ENCODE data around the gene LDLRAD3.

The LDLRAD3 gene

DNA sequence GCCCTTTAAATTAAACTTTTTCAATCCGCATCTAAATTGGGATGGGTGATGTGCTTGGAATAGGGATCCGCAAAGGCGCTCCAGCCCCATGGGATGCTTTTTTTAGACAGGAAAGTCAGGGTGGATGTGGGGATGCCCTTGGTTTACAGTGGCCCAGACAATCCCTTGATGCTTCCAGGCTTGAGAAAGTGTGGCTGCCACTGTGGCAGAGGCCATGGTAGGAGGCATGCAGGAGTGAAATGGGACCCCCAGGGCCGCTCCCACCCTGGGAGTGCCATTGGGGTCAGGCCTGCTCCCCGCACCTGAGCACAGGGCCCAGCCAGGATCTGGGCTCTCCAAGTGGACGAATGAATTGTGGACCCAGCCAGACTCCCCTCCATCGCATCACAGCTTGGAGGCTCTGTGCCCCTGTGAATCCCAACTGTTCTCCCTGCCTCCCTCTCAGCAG, 269.6 kb downstream of the LDLRAD3 start:
- DNase-seq (ENCODE audit: low read depth), result no peak

DNA sequence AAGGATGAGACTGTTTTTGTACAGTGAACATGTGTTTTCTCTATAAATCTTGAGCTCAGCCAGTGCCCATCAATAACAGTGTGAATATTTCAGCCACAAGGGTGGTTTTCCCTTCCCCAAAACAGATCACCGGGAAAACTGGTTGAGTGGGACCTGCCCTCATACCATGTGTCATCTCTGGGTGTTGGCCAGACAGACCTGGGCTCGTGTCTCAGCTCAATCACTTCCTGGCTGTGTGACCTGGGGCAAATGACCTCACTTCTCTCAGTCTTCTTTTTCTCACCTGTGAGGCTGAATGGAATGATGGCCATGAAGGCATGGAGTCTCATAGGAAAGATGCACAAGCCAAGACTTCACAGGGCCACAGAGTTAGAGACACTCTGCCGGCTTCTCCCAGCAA, 270.6 kb downstream of the LDLRAD3 start:
- DNase-seq (ENCODE audit: low read depth), result no peak

DNA sequence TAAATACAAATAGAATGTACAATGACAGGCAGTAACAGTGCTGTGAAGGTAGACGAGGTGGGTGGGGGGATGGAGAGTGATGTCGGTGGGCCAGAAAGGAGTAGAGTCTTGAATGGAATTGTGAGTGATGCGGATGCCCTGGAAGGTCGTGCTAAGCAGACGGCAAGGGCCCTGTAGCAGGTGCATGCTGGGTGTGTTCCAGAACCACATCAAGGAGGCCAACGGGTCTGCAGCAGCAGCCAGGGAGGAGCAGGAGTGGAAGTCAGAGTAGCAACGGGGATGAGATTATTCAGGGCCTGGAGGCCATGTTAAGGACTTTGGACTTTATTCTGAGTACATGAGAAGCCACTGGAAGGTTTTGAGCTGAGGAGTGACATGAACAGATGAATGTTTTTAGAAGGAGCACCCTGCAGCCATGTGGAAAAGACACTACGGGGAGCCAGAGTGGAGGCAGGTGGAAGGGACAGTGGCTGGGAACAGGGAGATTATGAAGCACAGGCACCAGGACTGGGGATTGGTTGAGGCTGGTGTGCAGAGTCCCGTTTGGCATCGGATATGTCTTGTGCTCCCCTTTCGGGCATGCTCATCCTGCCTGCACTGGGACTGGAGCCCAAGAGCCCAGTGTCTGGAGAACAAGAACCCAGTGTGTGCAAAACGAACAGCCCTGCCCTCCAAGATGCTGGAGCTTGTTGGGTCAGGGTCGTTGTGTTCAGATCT, 271.3 kb downstream of the LDLRAD3 start:
- DNase-seq (ENCODE audit: low read depth), result no peak

DNA sequence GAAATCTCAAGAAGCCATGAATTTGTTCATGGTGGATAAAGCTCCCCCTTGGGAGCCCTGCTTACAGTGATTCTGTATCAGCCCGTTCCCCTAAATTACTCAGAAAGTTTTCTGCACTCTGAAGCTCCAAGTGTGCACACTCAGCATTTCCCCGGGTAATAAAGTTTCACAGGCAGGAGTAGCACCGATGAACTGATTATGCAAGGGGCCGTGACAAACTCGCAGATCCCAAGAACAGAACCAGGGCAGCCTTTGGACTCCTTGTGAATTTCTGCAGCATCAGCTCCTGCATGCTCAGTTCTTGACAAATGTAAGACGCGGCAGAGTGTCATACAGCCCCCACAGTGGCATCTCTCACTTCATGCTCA, 271.8 kb downstream of the LDLRAD3 start:
- DNase-seq (ENCODE audit: low read depth), result no peak

DNA sequence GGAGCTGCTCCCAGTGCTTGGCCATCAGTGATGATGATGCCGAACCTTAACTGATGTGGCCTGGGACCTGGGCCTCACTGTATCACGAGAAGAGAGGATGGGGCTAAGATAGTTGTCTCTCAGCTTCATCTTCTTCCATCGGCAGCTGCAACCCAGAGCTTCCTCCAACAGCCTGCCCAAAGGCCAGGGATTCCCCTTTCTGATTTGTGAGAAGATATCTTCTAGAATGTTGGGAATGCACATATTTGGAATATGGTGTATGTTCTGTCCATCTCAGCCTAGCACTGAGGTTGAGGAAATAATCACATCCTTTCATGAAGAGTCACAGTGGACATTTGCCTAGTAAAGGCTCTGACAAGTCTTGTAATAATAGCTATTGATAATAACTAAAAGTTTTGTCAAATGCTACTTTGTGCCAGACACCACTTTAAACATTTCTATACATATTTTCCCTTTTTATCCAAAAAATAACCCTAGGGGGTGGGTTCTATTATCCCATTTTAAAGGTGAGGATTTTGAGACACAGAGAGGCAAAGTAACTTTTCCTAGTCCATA, 272.3 kb downstream of the LDLRAD3 start:
- DNase-seq (ENCODE audit: low read depth), result peak; percentile 26

DNA sequence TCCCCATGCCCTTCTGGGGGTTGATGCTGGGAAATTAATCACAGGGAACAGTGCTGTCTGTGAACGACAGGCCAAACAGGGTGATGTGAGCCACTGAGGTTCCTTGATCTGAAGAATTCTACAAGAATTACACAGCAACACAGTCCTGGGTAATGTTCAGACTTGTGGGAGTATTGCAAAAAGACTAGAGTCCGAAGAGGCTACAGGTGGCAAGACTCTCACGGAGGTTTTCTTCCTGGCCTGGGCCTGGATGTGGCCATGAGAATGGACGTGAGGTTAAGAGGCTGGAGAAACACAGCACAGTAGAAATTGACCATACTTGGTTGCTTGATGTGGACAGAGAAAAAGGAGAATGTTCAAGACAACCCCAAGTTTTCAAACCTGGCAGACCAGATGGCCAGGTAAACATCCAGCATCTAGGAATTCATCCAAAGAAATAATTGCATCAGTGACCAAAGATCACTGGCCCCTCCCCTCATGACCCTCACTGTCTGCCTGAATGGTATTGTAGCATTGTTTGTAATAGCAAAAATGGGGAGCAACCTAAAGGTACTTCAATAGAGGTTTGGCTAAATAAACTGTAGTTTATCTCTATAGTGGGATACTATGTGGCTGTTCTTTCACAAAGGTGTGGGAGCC, 274.5 kb downstream of the LDLRAD3 start:
- DNase-seq (ENCODE audit: low read depth), result no peak

DNA sequence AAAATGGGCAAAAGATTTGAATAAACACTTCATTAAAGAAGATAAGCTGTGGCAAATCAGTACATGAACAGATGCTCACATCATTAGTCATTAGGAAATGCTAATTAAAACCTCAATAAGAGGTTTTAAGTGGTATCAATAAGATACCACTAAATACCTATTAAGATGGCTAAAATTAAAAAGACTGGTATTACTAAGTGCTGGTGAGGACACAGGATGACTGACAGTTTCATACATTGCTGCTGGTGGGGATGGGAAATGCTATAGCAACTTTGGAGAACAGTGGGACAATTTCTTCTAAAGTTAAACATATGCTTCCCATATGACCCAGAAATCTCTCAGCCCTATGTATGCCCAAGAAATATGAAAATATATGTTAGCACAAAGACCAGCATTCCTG, 276.1 kb downstream of the LDLRAD3 start:
- DNase-seq (ENCODE audit: low read depth), result no peak

DNA sequence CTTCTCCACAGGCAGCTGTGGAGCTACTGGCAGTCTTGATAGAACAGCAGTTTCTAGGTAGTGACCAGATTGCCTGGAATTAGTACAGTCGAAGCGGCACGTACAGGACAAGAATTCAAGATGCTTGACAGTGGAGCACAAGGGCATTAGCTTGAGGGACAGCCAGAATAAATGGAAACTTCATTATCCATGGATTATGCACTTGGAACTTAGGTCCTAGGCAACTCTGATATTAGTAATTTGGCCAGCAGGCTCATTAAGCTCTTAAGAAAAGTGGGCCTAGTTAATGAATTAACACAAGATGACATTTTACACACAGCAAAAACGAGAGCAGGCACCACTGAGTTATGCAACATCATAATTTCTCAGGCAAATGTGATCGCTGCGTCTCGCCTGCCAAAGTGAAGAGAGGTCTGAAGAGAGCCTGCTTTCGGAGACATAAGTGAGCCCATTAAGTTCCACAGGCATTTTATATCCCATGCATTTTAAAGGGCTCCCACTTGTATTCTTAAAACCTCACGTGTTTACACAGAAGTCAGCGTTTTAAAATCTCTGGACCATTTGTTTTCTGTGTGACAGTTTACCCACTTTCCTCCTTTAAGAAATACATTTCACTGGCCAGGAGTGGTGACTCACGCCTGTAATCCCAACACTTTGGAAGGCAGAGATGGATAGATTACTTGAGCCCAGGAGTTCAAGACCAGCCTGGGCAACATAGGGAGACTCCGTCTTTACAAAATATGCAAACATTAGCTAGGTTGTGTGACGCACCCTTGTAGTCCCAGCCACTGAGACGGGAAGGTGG, 279.2 kb downstream of the LDLRAD3 start:
- no peak for DNase-seq (ENCODE audit: low read depth)

DNA sequence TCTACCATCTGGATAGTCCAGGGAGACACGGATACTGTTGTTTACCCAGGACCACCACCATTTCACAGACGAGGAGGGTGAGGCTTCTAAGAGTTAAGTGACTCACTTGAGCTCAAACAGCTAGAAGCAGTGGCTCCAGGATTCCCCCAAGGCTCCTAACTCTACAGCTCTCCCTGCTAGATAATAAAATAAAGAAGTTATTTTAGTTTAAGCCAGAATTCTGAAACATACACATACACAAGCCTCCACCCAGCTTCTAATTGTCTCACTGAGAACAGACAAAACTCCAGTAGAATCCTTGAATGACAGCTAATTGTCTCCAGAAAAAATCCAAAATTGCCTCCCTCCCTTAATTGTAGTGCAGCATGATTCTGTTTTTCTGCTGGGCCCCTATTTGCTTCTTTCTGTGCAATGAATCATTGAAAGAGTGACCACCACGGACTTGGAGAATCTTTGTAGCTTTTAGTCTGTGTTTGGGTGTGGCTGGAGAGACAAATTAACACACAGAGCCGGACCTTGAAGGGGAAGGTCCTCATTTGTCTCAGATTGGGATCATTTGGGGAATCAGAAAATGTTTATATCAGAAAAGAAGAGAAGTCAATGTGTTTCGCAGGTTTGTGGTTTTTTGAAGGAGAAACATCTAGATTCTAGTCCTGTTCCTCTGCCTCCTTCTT, 280.5 kb downstream of the LDLRAD3 start:
- DNase-seq (ENCODE audit: low read depth), result no peak

DNA sequence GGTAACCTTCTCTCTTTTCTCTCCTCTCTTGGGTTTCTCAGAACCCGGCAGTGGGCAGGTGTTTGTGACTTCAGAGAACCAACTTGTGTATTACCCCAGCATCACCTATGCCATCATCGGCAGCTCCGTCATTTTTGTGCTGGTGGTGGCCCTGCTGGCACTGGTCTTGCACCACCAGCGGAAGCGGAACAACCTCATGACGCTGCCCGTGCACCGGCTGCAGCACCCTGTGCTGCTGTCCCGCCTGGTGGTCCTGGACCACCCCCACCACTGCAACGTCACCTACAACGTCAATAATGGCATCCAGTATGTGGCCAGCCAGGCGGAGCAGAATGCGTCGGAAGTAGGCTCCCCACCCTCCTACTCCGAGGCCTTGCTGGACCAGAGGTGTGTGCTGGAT, 283.2 kb downstream of the LDLRAD3 start:
- no peak for DNase-seq (ENCODE audit: low read depth)

DNA sequence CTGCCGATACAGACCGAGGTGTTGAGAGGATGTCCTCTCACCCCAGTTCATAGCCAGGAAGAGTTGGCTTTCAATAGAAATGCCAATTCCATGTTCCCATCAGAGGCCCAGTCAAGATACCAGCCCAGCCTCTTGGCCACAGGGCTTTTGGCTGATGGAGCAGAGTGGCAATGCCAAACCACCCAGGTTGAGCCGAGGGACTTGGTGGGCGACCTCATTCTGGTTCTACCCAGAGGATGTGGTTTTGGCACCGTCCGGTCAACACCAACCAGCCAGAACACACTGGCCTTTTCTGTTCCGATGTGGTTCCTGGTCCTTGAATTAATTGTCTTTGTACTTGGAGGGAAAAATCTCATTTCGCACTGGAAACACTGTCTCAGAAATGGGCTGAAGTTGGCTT, 284.8 kb downstream of the LDLRAD3 start:
- no peak for DNase-seq (ENCODE audit: low read depth)

DNA sequence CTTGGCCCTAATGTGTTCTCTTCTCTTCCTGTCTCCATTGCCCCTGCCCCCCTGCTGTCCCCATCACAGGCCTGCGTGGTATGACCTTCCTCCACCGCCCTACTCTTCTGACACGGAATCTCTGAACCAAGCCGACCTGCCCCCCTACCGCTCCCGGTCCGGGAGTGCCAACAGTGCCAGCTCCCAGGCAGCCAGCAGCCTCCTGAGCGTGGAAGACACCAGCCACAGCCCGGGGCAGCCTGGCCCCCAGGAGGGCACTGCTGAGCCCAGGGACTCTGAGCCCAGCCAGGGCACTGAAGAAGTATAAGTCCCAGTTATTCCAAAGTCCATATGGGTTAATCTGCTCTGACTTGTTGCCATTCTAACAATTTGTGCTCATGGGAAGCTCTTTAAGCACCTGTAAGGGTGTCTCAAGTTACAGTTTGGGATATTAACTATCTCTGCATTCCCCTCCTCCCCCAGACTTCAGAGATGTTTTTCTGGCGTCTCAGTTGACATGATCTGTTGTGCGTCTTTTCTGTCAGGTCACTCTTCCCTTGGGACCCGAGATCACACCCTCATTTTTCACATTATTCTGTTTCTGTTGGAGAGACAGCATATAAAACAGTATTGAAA, 285.3 kb downstream of the LDLRAD3 start:
- no peak for DNase-seq (ENCODE audit: low read depth)

DNA sequence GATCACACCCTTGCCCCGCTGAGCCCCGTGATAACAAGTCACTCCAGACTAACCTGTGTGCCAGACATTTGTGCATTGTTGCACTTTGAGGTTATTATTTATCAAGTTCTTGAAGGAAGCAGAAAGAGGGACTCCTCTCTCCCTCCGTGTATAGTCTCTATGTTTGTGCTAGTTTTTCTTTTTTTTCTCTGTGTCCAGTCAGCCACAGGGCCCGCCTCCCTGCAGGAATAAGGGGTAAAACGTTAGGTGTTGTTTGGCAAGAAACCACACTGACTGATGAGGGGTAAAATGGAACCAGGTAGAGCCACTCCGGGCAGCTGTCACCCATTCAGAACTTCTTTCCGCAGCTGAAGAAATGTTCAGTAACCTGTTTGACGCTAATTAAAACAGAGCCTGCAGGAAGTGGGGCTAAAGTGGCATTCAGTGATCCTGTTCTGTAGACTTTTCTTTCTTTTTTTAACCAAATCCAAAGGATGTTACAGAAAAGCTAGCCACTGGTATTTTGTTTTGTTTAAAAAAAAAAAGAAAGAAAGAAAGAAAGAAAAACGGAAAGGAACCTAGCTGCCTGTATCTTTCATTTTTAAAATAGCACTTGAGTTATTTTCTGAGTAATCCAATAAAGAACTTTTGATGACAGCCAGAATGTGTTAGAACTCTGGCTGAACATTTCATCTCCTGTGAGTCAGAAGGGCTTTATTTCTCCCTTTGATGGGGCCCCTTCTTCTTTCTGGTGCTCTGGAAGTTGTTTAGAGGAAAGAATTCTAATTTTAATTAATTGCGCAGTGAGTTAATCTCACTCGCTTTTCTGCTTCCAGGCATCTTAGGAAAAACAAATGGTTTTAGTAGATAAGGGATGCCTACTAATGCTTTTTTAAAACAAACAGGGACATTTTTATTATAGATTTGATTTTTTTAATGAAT, 287.2 kb downstream of the LDLRAD3 start:
- peak; percentile 77 for DNase-seq (ENCODE audit: low read depth)

DNA sequence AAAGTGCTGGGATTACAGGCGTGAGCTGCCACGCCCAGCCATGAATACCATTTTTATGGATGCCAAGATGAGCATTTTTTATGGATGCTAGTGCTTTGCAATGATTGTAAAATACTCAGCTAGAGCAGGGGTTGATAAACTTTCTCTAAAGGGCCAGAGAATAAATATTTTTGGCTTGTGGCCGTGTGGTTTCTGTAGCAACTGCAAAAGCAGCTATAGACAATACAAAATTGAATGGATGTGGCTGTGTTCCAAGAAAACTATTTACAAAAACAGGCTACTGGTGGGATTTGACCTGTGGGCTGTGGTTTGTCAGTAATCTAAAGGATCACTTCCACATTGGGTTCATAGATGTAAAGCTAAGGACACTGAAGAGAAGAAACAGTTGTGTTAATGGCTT, 289.3 kb downstream of the LDLRAD3 start:
- DNase-seq (ENCODE audit: low read depth), result peak; percentile 22

DNA sequence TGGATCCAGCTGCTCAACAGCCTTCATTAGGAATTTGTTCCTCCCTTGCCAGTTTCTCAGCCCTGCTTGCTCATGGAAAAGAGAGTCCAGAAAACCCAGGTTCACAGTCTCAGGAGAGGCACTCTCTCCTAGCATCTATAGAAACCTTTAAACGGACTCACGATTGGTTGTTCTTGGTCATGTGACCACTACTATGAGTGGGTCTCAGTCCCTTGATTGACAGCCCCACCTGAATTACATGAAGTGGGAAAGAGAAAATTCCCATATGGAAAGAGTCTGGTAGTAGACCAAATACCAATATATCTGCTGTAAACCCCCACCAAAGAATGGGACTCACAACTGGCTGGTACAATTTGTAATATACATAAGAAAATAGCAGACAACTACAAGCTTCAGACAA, 291.0 kb downstream of the LDLRAD3 start:
- DNase-seq (ENCODE audit: low read depth), result no peak

DNA sequence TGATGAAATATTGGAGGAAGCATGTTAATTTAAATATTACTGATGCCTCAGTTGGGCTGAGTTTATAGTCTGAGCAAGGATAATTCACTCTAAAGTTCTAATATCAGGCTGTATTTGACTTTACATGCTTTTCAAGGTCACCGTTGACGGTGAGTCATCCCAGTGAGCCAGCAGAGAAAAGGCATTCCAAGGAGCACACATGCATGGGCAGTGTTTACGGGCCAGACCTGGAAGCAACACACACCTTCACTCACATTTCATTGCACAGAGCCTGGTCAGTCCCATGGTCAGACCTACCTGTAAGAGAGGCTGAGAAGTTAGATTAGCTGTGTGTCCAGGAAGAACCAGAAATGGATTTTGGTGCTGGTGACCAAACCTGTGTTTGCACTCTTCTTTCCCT, 291.9 kb downstream of the LDLRAD3 start:
- peak; percentile 16 for DNase-seq (ENCODE audit: low read depth)

DNA sequence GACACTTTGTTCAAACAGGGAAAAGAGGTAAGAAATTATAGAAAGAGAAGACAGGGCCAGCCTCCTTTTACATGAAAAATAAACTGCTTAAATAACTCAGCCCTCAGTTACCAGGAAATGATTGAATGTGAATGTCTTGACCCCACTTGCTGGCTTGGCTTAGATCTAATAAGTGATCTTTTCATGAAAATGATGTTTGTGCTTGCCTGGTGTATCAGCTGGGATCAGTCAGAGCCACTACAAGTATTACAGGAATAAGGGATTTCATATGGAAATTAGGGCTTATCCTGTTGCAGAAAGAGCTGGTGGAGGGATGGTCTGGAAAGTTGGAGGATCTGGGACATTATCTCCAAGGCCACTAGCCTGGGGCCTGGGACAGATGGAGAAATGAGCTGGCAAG, 293.5 kb downstream of the LDLRAD3 start:
- DNase-seq (ENCODE audit: low read depth), result no peak

DNA sequence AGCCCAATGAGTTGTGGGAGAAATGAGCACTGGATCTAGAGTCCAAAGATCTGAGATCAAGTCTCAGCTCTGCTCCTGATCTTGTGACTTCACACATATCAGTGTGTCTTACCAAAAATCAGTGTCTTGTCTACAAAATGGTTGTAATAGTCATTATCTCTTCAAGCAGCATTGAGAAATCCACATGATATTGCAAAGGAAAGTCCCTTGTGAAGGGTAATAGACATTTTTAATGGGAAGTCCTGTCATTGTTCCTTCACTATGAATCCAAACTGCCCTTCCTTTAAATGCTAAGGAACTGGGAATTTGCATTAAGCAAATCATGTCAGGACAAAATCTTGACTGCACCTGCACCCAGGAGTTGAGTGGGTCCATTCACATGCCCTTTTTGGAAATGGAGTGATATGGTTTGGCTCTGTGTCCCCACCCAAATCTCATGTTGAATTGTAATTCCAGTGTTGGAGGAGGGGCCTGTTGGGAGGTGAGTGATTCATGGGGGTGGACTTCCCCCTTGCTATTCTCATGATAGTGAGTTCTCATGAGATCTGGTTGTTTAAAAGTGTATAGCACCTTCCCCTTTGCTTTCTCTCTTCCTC, 294.3 kb downstream of the LDLRAD3 start:
- DNase-seq (ENCODE audit: low read depth), result no peak

DNA sequence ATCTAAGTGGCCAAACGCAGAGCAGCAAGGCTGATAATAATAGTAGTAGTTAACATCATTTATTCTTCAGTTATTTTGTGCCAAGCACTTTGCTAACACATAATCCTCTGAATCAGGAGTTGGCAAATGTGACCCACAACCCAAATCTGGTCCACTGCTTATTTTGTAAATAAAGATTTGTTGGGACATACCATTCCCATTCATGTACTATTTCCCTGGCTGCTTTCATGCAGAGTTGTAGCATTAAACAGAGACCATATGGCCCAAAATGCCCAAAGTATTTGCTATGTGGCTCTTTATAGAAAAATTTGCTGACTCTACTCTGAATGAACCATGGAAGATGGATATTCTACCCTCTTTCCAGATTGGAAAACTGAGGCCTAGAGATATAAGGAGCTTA, 295.0 kb downstream of the LDLRAD3 start:
- DNase-seq (ENCODE audit: low read depth), result no peak

DNA sequence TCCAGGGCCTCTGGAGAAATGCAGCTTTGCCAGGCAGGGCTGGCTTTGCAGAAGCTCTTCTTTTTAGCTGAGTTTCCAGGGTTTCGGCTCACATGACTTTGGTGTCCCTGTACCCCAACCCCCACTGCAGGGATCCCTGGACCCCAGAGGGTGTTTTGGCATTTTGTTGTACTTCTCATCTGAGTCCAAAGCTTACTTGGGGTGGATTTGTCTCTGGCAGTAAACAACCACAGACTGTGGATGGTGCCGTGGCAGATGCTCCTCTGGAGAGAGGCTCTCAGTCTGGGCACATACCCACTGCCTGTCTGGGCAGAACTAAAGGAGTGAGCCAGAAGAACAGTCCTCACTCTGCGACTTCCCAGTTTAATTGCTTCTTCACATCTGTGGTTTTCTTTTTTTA, 295.8 kb downstream of the LDLRAD3 start:
- no peak for DNase-seq (ENCODE audit: low read depth)
